Measurements from ENCODE around the gene SORCS2.

SORCS2 gene

GRCh38 chr4:7684294-7684693 is 492.0 kb downstream of the SORCS2 start:
- FAIRE-seq: no peak

- FAIRE-seq: no peak
Measured at GRCh38 chr4:7686070-7686870, 493.9 kb downstream of the SORCS2 start.

GRCh38 chr4:7687006-7687405 is 494.7 kb downstream of the SORCS2 start:
- FAIRE-seq: no peak

GRCh38 chr4:7687796-7688195 is 495.5 kb downstream of the SORCS2 start:
- FAIRE-seq: no peak

GRCh38 chr4:7689773-7690693 is 497.7 kb downstream of the SORCS2 start:
- no peak for FAIRE-seq

GRCh38 chr4:7691061-7691460 is 498.7 kb downstream of the SORCS2 start:
- FAIRE-seq: no peak

GRCh38 chr4:7691982-7692381 is 499.6 kb downstream of the SORCS2 start:
- no peak for FAIRE-seq

- FAIRE-seq: no peak
Measured at GRCh38 chr4:7692451-7693236, 500.3 kb downstream of the SORCS2 start.

GRCh38 chr4:7693237-7693608 is 500.9 kb downstream of the SORCS2 start:
- no peak for FAIRE-seq

- FAIRE-seq: no peak
Measured at GRCh38 chr4:7693711-7694110, 501.4 kb downstream of the SORCS2 start.

GRCh38 chr4:7694324-7694723 is 502.0 kb downstream of the SORCS2 start:
- no peak for FAIRE-seq

GRCh38 chr4:7697343-7697742 is 505.0 kb downstream of the SORCS2 start:
- FAIRE-seq: no peak

- no peak for FAIRE-seq
Measured at GRCh38 chr4:7697821-7698220, 505.5 kb downstream of the SORCS2 start.

- FAIRE-seq: no peak
Measured at GRCh38 chr4:7698584-7698983, 506.2 kb downstream of the SORCS2 start.

GRCh38 chr4:7699031-7699430 is 506.7 kb downstream of the SORCS2 start:
- no peak for FAIRE-seq

- no peak for FAIRE-seq
Measured at GRCh38 chr4:7699825-7700224, 507.5 kb downstream of the SORCS2 start.

GRCh38 chr4:7700665-7701064 is 508.3 kb downstream of the SORCS2 start:
- no peak for FAIRE-seq

GRCh38 chr4:7701866-7702649 is 509.7 kb downstream of the SORCS2 start:
- no peak for FAIRE-seq

GRCh38 chr4:7703688-7704087 is 511.4 kb downstream of the SORCS2 start:
- no peak for FAIRE-seq

- FAIRE-seq: no peak
Measured at GRCh38 chr4:7704091-7704490, 511.8 kb downstream of the SORCS2 start.

- FAIRE-seq: no peak
Measured at GRCh38 chr4:7704625-7705024, 512.3 kb downstream of the SORCS2 start.

GRCh38 chr4:7705062-7705461 is 512.7 kb downstream of the SORCS2 start:
- FAIRE-seq: no peak
